Suprapubic skin (tissue), 4 donors: Measurements from ENCODE around the gene CHTF18.

ENCODE experiments used
- EP300 ChIP-seq: sonication (generic); formaldehyde crosslinking; IDR thresholded peaks from one replicate; pipeline ENCODE4 v1.6.1; 2017; ENCODE audit warnings: antibody characterized with exemption
- POLR2A ChIP-seq, 2 donors: fragments of 450-650 bp; IDR thresholded peaks; one replicate each; pipeline ENCODE4 v1.6.1; 2017; ENCODE audit warnings: antibody characterized with exemption in 2 of 2, mild to moderate bottlenecking in 2 of 2, moderate library complexity in 2 of 2
- POLR2AphosphoS5 ChIP-seq, 3 donors: sonication (generic); formaldehyde crosslinking; IDR thresholded peaks; one replicate each; pipeline ENCODE4 v1.6.1; 2017; ENCODE audit warnings: antibody characterized with exemption in 3 of 3
- TF ChIP-seq, protein P1 (sequence below), 2 donors: fragments of 200-600 bp in 1 of 2; fragments of 450-650 bp in 1 of 2; sonication (generic) in 1 of 2; IDR thresholded peaks; one replicate each; pipeline ENCODE4 v1.5.1; 2016 to 2019; ENCODE audit warnings: antibody characterized with exemption in 2 of 2, mild to moderate bottlenecking in 1 of 2, moderate library complexity in 1 of 2

DNA sequence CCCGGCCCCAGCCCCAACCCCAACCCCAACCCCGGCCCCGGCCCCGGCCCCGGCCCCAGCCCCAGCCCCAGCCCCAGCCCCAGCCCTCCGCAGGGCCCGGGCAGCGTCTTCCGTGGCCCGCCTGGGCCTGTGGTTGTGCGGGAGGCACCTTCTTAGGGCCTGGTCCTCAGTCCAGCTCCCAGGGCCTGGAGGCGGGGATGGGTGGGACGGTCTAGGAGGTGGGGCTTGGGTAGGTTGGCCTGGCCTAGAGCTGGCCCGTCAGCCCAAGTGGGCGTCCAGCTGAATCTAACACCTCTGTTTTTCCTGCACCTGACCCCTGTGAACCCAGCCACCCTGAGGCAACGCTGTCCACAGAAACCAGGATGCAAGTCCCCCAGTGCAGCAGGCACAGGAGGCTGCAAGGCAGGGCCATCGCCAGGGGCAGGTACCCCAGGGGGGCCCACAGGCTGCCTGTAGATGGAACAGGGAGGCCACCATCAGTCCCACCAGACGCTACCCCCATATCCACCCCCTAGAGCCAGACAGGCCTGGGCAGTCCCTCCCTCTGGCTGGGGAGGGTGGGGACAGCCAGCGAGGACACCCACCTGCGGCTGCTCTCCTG lies 19.1 kb upstream of the CHTF18 start:
- TF ChIP-seq, protein P1, sequence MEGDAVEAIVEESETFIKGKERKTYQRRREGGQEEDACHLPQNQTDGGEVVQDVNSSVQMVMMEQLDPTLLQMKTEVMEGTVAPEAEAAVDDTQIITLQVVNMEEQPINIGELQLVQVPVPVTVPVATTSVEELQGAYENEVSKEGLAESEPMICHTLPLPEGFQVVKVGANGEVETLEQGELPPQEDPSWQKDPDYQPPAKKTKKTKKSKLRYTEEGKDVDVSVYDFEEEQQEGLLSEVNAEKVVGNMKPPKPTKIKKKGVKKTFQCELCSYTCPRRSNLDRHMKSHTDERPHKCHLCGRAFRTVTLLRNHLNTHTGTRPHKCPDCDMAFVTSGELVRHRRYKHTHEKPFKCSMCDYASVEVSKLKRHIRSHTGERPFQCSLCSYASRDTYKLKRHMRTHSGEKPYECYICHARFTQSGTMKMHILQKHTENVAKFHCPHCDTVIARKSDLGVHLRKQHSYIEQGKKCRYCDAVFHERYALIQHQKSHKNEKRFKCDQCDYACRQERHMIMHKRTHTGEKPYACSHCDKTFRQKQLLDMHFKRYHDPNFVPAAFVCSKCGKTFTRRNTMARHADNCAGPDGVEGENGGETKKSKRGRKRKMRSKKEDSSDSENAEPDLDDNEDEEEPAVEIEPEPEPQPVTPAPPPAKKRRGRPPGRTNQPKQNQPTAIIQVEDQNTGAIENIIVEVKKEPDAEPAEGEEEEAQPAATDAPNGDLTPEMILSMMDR (IDR thresholded peaks at IDR 0.05), result no peak
- TF ChIP-seq POLR2A (IDR thresholded peaks at IDR 0.05) (no peak), EP300 (no peak), POLR2AphosphoS5 (IDR thresholded peaks at IDR 0.05) (no peak)
